Measurements from ENCODE around the gene GTPBP6. TPM values are rescaled to one million over a fixed set of nuclear protein-coding genes. Genes with fewer than 3 reads are reported as not detected.
A peak's percentile ranks its signal among the peaks of the same experiment; 100 is the strongest.

Gene GTPBP6
- total RNA-seq, 1 donor from 2014 or later: 55.1 TPM

GRCh38 chrX:340641-341423 lies 22.2 kb upstream of the GTPBP6 start:
- no peak overlapping the region for H3K4me3 ChIP-seq
- H3K36me3 ChIP-seq: no peaks in the 10 kb centered on the region
- peak; percentile 56 for DNase-seq
- no peaks in the 10 kb centered on the region for H3K9me3 ChIP-seq
- ATAC-seq: no peak
- H3K27ac ChIP-seq: no peak overlapping the region
- no peak for TF ChIP-seq CTCF (IDR thresholded peaks at IDR 0.05)
- no peaks in the 10 kb centered on the region for H3K4me1 ChIP-seq
- intact Hi-C loops (cut with DNase I): no loop called here
- H3K27me3 ChIP-seq: no peaks in the 10 kb centered on the region

- no peak for TF ChIP-seq CTCF (IDR thresholded peaks at IDR 0.05)
- Histone ChIP-seq H3K27ac (no peak overlapping the region), H3K36me3 (no peaks in the 10 kb centered on the region), H3K4me1 (no peaks in the 10 kb centered on the region), H3K4me3 (no peak overlapping the region), H3K27me3 (no peaks in the 10 kb centered on the region), H3K9me3 (no peaks in the 10 kb centered on the region)
- DNase-seq (peak; percentile 43), ATAC-seq (no peak)
- intact Hi-C loops (cut with DNase I): no loop called here
Measured at GRCh38 chrX:340121-340520, 21.5 kb upstream of the GTPBP6 start.

- no peak for TF ChIP-seq CTCF (IDR thresholded peaks at IDR 0.05)
- H3K4me3 ChIP-seq: no peak overlapping the region
- H3K36me3 ChIP-seq: no peaks in the 10 kb centered on the region
- H3K27ac ChIP-seq: no peak overlapping the region
- peak; percentile 57 for DNase-seq
- H3K4me1 ChIP-seq: no peaks in the 10 kb centered on the region
- intact Hi-C loops (cut with DNase I): no loop called here
- no peaks in the 10 kb centered on the region for H3K9me3 ChIP-seq
- no peaks in the 10 kb centered on the region for H3K27me3 ChIP-seq
- no peak for ATAC-seq
Measured at GRCh38 chrX:338836-339400, 20.3 kb upstream of the GTPBP6 start.

GRCh38 chrX:338281-338835 lies 19.8 kb upstream of the GTPBP6 start:
- Histone ChIP-seq H3K4me1 (no peaks in the 10 kb centered on the region), H3K4me3 (no peak overlapping the region), H3K36me3 (no peaks in the 10 kb centered on the region), H3K27ac (no peak overlapping the region), H3K27me3 (no peaks in the 10 kb centered on the region), H3K9me3 (no peaks in the 10 kb centered on the region)
- DNase-seq (peak; percentile 64), ATAC-seq (peak; percentile 9)
- no peak for TF ChIP-seq CTCF (IDR thresholded peaks at IDR 0.05)
- intact Hi-C loops (cut with DNase I): no loop called here

- Histone ChIP-seq H3K27ac (no peak overlapping the region), H3K4me1 (no peaks in the 10 kb centered on the region), H3K36me3 (no peaks in the 10 kb centered on the region), H3K9me3 (no peaks in the 10 kb centered on the region), H3K27me3 (no peaks in the 10 kb centered on the region), H3K4me3 (no peak overlapping the region)
- intact Hi-C loops (cut with DNase I): no loop called here
- DNase-seq (peak; percentile 57), ATAC-seq (no peak)
- TF ChIP-seq CTCF (IDR thresholded peaks at IDR 0.05): no peak
Measured at GRCh38 chrX:337331-337831, 18.8 kb upstream of the GTPBP6 start.
